GM18909 (cell line): Measurements from ENCODE around the gene RFC1.
"Not testable (repeated sequence)": the region's sequence is repeated elsewhere in the genome, so short reads cannot be mapped to it uniquely, and the experiment has no call there.

Experiments used
- ATAC-seq: cut with Tn5 transposase; IDR thresholded peaks from one replicate; pipeline ENCODE4 v1.9.1; 2021; ENCODE audit warnings: mild to moderate bottlenecking; ENCODE audit not compliant: unreplicated experiment, poor library complexity

RFC1 gene

GRCh38 chr4:39308611-39309010 is 57.6 kb downstream of the RFC1 start:
- no peak for ATAC-seq

DNA sequence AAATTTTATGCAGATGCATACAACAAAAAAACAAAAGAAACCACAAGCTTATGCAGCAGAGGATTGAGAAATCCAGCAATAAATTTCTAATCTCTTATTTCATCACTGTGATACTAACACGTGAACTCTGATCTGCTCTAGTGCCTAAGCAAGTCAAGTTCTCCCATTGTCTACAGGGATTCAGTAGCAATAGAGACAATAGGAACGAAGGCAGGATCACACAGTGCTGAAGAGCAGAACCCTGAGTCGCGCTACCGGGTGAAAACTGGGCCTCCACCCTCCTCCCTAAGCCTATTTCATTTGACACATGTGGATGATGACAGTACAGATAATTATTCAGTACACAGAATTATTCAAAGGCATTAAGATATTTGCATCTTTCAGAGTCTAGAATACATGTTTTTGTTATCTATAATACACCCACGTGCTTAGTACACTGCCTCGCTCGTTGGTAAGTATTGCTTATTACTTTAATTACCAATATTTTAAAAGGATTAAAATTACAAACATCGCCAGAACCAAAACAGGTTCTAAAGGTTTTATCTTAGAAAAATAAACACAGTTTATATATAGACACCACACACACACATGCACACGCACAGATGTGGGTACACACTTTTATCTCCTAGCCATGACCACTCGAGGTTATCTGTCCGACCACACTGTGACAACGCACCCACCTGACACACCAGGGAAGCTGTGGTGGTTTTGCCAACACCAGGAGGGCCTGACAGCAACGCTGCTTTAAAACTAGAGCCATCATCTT is 60.1 kb downstream of the RFC1 start:
- ATAC-seq: no peak

DNA sequence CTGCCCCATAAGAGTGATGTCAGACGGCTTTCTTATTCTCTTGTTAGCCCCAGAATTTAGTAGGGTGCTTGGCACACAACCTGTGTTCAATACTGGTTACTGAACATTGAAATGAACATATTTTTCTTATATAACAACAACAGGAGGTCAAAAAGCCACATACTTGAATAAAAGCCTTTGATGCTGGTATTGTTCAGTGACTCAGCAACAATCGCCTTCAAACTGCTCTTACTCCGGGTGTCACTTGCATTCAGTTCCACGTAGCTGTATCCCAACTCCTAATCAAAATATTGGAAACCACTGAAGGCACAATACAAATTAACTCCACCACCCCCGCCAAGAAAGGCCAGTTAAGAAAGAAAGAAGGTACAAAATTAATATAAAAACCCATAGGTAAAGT is 61.5 kb downstream of the RFC1 start:
- ATAC-seq: no peak

DNA sequence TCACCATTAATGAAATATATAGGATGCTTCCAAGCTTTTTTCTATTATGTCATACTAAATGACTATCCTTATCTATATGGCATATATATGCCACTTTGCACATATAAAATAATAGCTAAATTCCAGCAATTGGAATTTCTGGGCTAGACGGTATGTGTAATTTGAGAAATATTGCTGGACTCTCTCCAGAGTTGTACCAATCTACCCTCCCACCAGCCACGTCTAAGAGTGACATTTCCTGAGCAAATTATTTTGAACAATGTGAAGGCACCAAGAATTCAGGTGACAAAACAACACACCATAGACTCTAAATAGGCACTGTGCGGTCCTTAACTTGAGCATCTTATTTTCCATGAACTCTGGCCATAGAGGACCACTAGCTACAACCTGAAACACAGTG is 62.3 kb downstream of the RFC1 start:
- no peak for ATAC-seq

DNA sequence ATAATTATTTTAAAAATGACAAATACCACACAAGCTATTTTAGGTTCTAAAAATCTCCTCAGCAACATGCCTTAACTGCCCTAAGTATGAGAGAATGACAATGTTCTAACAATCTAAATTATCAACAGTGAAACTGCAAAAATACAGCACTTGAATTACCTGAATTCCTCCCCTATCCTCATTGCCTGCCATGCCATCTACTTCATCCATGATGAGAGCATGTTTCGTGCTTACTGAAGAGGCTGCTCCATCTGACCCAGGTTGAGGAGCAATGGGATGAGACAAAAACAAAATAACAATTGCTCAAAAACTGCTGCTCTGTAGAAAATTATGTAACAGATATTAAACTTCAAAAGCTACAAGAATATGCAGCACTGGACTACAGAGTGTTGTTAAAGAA is 63.3 kb downstream of the RFC1 start:
- no peak for ATAC-seq

DNA sequence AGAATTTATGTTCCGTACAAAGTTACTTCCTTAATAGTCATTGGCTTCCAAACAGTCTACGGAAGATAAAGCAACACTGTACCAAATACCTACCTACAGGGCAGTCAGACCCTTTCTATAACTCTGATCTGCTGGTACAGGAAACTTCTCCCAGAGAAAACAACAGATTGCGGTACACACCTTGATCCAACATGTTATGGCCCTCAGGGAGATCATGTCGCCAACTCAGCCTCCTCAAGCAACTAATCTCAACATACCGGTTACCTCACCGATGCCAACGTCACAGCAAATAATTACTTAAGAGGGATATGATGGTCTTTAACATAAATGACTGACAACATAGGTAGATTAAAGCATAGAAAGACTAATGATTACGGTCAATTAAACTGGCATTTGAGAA is 70.4 kb downstream of the RFC1 start:
- no peak for ATAC-seq

- not testable (repeated sequence) for ATAC-seq
Observed at GRCh38 chr4:39292433-39292832, 73.7 kb downstream of the RFC1 start.

DNA sequence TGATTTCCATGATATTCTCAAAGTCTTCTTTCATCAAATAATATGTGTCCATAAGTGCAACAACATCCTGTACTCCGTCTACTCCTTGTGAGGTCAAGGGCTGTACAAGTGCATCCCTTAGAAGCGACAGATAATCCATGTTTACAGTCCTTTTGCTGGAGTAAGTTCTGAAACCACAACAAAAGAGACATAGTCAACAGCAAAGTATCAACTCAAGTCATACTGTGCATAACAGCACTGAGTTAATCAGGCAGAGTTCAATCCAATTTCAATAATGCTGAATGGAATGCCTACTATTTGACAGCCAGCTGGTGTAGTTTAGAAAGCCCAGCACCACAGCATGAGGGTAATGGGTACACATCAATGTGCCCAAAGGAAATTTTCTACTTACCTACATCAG is 74.5 kb downstream of the RFC1 start:
- no peak for ATAC-seq

- ATAC-seq: no peak
Observed at GRCh38 chr4:39287223-39287622, 78.9 kb downstream of the RFC1 start.

DNA sequence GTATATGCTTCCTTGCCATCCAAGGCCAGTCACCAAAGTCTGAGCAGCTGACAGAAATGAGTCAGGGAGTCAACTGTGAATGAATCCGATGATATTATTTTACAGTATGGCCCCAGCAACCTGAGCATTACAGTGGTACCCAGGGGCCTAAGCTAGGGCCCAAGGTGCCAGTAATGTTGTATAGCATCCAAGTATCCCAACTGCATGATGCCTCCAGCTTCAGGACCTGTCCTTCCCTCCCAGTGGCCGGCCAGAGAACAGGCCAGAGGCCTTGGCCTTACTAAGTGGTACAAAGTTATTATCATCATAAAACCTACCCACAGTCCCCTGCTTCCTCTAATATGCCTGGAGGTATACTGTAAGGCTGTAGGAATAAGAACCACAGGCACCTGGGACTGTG is 79.9 kb downstream of the RFC1 start:
- ATAC-seq: no peak

DNA sequence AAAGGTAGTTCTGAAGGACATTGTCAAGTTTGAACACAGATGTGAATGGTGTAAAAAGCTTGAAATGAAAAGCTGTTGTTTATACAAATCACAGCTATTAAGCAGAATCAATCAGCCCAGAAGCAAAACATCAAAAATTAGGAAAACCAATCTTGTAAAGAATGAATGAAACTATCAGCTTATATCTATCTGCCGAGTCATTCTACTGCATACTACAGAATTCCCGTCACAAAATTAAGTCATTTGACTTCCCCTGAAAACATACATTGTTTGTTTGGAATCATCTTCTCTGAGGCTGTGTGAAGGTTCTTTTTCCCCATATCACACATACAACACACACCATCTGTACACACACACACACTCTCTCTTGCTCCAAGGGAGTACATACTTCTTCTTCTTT is 80.3 kb downstream of the RFC1 start:
- ATAC-seq: no peak

GRCh38 chr4:39285111-39285795 is 80.9 kb downstream of the RFC1 start:
- no peak for ATAC-seq

GRCh38 chr4:39280770-39281169 is 85.4 kb downstream of the RFC1 start:
- ATAC-seq: no peak

DNA sequence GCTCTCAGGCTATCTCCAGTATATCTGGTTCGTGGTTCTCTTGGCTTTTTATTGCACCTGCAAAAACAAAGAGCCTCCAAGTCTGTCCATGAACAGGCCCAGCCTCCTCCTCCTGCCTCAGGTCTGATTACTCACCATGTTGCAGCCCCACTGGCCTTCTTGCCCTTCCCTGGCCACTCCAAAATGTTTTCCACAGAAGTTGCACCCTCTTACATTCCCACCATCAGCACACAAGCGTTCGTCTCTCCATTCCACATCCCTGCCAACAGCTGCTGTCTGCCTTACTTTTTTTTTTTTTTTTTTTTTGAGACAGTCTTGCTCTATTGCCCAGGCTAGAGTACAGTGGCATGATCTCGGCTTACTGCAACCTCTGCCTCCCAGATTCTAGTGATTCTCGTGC is 86.7 kb downstream of the RFC1 start:
- no peak for ATAC-seq

DNA sequence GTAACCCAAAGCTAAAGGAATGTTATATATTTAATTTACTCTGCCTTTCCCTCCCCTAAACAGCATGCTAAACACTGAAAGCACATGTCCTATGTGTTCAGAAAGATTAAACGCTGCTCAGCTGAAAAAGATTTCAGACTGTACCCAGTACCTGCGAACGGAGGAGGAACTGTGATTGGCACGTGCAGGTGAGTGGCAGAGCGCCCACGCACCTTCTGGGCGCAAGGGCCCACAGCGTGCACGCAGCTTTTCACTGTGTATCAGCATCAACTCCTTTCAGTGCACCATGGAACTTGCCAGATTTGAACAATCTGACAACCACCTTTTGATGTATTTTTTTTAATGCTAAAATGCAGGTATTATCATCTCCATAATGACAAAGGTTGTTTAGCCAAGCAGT is 87.7 kb downstream of the RFC1 start:
- ATAC-seq: no peak

DNA sequence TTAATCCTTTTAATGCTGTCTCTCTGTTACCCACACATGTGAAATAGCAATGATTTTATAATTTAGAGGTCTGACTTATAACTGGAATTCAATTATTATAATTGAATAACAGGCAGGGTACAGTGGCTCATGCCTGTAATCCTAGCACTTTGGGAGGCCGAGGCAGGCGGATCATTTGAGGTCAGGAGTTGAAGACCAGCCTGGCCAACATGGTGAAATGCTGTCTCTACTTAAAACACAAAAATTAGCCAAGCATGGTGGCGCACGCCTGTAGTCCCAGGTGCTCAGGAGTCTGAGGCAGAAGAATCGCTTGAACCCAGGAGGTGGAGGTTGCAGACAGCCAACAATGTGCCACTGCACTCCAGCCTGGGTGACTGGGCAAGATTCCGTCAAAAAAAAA is 88.5 kb downstream of the RFC1 start:
- ATAC-seq: not testable (repeated sequence)

DNA sequence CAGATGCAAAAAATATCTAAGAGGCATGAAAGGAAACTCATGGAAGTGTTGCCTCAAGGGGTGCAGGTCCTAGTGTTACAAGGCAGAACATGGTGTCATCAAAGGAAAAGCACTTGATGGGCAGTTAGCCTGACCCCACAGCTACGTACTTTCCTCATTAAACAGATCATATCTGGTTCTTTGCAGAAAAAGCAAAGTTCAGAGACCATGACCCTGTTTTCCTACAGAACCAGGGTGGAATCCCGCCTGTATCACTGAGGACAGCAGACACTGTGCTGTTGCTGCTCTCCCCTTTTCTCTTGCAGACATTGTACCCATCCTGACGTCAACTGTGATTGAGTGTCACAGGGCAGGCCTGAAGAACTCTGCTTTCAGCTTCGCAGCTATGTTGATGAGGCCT is 91.7 kb downstream of the RFC1 start:
- no peak for ATAC-seq

DNA sequence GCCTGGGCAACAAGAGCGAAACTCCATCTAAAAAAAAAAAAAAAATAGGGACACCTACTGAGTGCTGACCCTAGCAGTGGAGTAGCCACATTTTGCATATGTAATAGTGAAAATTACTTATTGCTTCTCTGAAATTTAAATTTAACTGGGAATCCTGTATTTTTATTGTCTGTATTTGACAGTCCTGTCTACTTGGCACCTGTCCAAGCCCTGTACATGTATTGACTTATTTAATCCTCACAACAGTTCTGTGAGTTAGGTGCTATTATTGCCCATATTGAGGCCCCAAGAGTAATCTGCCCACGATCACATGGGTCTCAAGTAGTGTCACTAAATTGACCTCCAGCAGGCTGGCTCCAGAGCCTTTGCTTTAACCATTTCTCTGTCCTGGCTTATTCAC is 102.3 kb downstream of the RFC1 start:
- no peak for ATAC-seq

- no peak for ATAC-seq
Observed at GRCh38 chr4:39259571-39260330, 106.4 kb downstream of the RFC1 start.

GRCh38 chr4:39256436-39256835 is 109.7 kb downstream of the RFC1 start:
- no peak for ATAC-seq

DNA sequence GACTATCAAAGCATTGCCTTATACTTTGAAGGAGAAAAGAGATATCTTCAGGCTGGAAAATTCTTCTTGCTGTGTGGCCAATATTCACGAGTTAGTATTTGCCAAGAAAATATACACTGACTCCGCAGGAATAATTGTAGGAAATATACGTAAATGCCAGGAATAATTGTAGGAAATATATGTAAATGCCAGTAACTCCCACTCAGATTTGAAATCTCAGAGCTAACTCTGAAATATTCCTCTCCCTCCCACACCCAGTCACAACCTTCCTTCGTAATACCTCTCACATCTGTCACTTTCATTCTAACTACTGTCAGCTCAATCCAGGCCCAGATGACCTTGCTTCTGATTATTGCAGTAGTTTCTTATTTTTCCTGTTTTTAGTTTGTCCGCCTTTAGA is 110.3 kb downstream of the RFC1 start:
- no peak for ATAC-seq
